GM19035 (cell line): ENCODE data around the gene RERG.

Source experiments
- ATAC-seq: cut with Tn5 transposase; IDR thresholded peaks from one replicate; pipeline ENCODE4 v1.9.1; 2021; ENCODE audit not compliant: unreplicated experiment

RERG gene

DNA sequence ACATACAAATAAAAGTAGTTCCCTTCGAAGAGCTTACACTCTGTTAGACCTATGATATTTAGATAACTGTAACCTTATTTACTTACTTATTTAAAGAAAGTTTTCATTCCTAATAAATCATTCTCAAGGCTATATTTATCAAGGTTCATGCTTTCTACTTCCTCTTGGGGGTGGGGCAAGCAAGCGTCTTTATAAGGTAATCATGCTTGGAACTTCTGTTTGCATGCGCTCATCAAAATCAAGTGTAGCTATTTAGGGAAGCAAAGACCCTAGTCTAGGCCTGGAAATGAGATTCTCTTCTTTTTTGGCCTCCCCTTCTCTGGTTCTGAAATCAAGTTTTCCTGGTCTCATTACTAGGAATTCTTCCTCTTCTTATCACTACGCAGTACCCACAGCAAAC lies 766 bp downstream of the RERG start:
- ATAC-seq: no peak

DNA sequence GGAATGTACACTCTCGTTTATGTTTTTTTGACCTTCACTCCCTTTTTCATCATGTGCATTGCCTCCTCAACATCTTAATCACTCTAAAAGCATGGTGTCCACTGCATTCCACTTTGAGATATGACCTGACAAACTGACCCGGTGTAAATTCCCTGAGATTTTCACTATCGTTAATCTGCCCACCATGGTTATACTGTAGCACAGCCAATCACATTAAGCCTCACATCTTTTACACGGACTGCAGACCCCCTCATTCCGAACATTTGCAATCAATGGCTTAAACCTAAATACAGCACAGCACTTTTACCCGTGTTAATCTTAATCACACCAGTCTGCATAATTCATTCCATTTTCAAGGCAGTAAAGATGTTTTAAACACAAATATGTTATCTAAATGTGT lies 2.4 kb downstream of the RERG start:
- ATAC-seq: no peak

DNA sequence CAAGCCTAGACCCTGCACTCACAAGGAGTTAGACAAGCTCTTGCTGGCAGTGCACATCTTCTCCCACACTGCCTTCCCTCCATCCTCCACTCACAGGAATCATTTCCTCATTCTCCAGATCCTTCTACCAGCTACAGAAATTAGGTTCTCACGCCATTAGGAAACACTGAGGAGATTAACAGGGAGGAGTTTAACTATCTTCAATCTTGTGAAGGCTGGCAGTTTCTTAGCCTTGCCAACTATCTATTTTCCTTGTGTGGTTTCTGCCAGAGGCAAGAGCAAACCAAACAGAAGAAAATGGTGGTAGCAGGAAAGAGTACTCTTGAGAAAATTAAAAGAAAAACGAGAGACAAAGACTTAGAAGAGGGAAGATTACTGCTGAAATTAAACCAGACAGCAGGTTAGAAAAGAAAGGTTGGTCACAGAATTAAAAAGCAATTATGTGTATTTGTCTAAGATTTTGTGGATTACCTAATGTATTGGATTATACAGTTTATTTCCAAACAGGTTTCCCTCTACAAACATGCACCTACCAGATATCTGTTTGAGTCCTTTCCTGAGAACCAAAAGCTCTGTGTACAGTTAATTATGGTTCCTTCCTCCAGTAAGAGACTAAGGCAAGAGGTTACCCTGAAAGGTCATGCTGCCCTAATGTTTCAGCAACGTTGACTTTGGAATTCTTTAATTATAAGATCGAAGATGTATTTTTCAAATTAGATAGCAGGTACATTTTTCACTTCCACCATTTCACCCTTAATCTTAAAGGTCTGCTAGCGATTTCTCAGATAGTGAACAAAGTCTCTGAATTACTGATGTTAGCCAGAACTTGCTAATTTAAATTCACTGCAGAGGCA lies 5.0 kb downstream of the RERG start:
- ATAC-seq: no peak

DNA sequence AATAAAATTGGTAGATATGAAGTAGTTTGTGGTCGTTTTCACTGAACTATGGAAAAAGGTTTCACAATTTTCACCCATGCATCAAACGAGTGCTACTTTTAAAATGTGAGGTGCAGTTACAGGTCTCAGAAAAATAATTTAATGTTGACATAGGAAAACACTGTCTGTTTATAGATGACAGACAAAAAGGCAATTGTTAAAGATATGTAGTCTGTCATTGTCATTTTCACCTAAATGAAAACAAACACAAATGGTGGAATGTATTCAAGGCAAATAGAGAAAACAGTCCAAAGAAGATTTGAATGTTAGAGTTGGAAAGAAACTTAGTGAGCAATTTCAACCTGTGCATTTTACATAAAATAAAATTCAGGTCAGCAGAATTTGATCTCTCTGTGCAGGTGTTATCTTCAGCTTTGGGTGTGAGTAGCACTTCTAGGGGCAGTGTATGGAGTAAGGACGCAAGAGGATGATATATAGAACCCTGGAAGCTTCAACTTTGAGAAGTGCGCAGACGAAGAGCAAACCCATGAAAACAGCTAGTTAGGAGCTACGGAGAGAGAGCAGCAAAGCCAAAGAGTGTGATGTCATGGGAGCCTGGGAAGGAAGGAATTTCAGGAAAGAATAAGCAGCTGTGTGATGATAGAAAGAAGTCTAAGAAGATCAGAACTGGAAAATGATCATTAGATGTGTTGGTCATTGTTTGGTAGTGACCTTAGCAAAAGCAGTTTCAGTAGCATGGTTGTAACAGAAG lies 6.2 kb downstream of the RERG start:
- no peak for ATAC-seq

DNA sequence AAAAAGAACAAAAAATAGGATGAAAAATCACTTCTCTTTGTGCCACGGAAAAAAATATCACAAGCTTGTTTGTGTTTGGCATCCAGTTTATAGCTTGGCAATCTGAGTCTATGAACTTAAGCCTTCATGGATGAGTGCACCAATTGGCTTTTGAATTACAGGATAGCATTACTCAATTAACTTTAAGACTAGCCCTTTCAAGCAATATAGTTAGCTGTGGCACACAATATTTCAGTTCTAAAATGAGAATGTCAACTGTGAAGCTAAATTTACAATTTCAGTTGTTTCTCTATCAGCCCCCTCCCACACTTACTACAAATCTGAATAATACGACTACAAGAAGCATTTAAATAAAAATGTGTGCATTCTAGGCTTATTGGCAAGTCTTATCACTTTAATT lies 8.3 kb downstream of the RERG start:
- no peak for ATAC-seq

DNA sequence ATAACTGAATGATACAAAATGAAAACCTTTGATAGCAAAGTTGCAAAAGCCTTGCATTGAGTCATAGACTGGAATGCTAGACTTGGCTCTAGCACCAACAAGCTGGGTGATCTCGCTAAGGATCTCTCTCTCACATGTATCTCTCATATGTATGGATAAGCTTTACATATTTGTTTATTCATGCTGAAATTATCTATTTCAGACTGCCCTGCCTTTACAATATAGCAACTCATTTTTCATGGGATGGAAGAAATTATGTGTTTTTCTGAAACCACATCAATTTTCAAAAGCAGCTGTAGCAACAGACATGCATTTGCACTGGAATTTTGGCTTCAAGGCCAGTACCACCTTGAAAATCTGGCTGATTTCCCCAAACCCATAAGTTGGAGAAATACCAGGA lies 11.4 kb downstream of the RERG start:
- no peak for ATAC-seq

DNA sequence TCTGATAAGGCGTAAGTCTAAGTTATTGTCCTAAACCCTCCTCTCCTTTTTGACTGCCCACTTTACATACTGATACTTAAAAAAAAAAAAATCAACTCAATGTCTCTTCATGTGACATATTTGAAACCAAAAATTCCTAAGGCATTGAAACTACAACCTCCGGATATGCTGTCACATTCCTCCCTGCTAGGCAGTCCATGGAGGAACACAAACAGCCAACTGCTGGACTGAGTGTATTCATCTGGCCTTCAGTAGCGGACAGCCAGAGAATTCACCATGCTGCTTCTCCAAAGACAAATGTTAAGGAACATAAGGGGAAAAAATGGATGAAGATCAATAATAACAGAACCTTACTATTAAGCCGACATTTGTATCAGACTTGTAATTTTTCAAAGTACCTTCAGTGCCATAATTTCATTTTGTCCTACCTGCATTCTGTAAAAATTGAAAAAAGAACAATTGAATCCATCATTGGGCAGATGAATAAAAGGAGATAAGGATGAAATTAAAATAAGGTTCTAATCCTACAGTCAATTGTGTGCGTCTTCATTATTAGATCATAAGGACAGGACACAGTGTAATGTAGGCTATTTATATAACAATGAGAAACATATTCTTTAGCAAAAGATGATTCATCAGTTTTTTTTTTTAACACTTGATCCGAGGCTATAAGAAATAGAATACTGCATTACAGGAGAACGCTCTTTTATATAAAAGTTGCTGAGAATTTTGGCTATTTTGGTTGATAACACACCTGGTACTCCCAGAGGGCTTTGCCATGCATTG lies 12.2 kb downstream of the RERG start:
- no peak for ATAC-seq

DNA sequence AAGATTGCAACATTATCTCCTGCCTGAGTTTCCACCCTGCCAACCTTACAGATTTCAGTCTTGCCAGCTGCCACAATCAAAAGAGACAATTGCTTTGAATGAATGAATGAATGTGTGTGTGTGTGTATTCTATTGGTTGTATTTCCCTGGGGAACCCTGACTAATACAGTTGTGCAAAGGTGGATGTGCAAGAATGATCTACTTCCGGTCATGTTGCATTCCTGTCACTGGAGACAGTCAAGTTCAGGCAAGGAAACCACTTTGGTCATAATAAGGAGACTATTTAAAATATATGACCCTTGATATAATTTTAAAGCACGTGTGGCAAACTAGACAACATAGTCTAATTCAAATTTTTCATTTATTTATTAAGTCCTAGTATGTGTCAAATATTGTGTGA lies 13.1 kb downstream of the RERG start:
- no peak for ATAC-seq

DNA sequence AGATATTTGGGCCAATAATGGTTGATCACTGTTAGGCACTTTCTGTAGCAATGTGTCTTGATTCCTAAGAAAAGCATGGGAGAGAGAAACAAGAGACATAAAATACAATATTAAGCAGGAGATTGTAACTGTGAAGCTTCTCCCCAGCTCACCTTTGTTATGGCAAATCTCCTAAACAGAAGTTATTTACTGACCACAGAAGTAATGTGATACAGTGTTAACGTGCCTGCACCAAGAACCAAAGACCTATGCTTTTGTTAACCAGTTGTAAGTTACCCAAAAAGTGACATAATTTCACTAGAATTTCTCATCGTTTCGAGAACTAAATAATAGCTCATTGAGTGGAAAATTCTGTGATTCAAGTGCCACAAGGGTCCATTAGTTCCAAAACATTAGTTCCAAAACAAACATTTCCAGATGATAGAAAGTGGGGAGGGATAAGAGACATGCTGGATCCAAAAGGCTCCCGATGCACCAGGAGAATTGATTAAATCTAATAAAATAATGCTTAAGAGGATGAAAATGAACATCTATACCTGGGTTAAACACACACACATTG lies 14.3 kb downstream of the RERG start:
- no peak for ATAC-seq

DNA sequence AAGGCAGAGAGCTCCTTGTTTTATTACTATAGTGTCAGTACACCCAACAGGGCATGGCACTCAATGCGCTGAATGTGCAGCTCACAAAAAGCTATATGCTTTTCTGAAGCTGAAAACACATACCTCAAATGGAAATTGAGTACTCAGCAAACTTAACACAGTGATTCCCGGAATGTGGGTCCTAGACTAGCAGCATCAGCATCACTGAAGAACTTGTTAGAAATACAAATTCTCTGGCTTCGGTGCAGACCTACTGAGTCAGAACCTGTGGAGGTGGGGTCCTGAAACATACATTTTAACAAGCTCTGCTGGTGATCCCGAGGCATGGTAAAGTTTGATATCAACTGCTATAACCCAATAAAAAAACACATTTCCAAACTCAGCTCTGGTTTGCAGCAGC lies 14.9 kb downstream of the RERG start:
- ATAC-seq: no peak

DNA sequence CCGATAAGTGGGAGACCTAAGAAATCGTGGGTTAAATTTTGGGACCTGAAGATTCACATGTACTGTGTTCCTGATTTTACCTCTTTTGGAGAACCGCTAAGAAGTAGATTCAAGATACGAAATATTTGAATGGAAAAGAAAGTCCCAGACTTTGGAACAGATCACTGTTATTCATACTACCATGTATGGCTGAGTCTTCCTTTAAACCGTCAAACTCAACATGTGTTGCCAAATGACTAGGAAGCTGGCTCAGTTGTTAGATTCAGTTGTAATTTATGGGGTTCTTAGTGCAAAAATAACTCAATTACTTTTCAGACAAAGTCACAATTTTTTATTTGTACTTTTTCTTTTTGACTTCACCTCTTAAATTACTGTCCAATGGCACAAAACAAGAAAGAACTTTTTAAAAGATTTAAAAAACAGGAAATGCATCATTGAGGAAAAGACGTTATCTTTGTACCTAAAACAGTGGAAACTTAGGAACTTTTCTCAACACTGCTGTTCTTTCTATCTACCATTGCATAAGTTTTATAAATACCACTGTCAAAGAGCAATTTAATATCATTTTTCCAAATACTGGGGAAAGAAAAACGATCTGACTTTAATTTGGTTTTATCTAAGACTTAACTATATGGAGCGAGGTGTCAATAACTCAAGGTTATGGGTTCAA lies 15.7 kb downstream of the RERG start:
- no peak for ATAC-seq

DNA sequence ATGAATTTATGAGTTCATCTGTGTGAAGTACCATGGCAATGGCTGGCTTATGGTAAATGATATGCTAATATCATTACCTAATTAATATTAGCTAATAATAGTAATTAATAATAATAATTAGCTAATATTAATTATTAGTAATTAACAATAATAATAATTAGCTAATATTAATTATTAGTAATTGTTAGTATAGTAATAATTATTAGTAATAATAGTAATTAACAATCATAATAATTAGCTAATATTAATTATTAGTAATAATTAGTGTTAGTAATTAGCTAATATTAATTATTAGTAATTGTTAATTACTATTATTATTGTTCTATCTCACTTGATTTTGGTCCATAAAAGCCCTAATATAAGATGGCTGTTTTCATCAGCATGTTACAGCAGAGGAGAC lies 19.8 kb downstream of the RERG start:
- ATAC-seq: no peak

DNA sequence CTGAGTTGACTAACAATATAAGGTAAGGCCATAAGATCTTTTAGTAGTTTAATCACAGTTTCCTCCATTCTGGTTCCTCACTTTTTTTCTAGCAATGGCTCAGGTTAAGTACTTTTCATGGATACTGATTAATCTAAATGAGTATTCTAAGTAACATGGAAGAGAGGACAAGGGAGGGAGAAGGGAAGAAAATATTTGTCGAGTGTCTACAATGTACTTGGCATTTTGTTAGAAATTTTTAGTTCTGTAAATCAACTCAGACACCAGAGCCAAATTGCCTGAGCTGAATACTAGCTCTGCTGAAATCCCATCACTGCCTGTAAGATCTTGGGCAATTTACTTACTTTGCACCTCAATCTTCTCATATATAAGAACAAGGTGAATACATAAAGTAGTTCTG lies 20.2 kb downstream of the RERG start:
- ATAC-seq: no peak

DNA sequence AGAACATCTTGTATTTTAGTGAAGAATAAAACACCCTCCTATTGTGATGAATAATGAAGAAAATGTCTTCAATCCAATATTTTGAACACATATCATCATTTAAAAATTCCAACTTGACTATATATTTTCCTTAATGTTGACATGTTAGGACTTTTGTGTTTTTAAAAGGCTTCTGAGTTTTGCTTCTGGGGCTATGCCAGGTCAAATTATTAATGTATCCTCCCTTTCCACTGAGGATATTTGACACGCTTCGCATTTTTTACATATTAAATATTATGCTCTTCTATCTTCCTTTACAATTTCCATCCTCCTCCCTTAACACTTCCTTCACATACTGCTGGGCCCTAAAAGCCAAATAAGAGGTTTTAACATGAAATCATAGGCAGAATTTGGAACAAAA lies 20.6 kb downstream of the RERG start:
- no peak for ATAC-seq

DNA sequence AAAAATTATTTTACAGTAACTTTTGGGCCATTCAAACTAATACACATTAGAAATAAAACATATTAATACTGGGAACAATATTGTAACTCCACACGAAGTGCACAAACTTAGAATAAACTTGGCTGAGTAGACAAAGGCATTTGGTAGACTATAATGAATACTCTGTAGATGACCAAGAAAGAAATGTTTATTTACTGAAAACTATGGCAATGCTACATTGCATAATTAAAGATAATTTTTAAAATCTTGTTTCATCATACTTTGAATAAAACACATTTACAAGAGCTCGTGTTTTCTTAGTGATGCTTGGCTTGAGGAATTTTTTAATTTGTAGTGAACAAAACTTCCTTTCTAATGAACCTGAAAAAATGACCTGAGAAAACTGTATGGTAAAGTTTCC lies 21.3 kb downstream of the RERG start:
- no peak for ATAC-seq

DNA sequence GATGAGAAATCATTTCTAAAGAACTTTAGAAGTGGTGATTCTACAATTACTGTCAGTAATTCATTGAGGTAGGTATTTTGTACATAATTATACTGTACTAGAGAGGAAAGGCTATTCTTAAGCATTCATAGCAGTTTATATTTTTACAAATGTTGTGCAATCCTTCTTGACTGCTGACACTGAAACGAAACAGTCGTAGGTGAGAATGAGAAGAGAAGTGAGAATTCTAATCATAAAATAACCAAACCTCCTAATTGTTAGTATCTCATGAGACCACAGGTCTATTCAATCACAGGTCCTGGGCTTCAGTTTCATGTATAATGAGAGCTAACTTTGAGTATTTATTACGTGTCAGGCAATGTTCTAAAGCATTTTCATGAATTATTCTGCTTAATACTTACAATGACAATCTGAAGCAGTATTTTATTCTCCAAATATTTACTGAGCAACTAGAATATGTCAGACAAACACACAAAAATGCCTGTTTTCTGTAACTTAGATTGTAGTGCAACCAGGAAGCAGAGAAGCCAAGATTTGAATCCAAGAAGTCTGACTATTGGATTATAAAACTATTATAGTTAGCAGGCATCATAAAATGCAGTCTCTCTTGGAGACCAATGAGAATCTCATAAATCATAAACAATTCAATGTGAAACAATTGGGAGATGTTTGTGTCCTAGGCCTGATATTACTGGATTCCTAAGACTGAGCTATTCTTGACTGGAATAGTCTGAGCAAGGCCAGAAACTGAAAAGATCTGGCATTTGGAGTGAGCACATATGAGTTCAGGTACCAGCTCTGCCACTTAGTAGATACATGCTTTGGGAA lies 24.3 kb downstream of the RERG start:
- no peak for ATAC-seq

DNA sequence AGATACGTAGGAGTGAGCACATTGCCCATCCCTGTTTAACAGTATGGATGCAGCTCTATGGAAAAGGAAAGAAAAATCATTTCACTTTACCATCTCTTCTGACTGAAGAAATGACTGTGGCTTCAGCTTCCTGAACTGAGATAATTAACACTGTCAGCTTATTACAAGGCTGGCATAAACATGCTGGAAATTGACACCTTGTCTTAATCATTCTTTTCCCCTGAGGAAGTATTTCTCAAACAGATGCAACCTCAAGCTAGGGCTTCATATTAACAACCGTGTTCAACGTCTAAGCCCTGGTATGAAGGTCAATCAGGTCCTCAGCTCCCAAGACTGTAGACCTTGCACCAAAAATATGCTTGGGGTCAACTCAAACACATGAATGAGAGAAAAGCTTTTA lies 25.0 kb downstream of the RERG start:
- no peak for ATAC-seq

DNA sequence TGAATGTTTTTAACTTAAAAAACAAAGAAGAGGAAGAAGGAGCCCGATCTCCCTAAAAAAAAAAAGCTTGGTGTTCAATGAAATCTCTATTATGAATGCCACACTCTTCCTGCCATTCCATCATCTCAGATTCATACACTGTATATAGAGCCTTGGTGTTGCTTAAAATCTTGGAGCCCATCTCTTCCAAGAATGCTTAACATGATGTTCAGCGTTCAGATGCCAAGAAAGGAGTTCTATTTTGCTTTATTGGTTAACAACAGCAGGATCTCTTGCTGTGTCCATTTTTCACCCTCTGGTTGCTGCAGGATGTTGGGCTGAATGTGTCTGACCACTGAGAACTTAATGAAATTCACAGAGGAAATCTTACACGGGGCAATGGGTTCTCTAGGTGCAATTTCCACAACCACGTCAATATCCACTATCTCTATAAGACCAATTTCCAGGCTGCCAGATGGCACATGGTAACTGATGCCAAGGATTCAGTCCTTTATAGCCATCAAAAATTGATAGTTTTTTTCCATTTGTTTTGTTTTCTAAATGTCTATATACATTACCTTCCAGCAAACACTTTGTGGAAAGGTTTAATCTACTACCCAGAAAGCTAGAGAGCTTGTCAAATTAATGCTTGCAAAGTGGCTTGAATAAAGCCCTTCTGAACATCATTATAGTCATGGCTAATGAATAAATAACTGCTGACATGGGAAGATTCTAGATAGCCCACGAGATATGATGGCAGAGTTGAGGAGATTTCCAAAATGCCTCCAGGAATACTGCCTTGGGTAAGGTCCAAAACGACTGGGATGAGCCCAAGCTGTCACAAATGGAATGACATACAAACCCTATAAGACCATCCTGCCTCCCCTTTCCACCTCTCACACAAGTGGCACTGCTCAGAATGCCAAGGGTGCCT lies 26.5 kb downstream of the RERG start:
- ATAC-seq: no peak

DNA sequence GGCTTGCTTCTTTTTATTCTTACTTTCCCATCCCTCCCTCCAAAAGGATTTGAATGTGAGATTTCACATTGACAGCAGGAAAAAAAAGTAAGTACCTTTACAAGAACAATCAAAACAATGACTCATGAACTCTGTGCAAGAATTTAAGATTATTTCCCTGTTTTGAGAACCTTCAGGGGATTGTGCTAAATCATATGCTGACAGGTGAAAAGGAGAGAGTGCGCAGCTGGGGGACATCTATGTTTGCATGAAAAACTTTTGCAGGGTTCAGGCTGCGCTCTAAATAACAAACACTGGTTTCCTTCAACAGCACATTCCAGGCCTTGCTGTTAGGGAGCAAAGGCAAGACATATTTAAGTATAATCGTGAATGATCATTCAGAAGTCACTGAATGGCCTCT lies 27.3 kb downstream of the RERG start:
- ATAC-seq: no peak
